NCI-H2196 (cell line): Measurements from ENCODE around the gene CCR8.

Experiments
- DNase-seq: peaks from one replicate; lab custom pipeline; 2025; ENCODE audit not compliant: unreplicated experiment; lab: John Stamatoyannopoulos, UW

The CCR8 gene, protein sequence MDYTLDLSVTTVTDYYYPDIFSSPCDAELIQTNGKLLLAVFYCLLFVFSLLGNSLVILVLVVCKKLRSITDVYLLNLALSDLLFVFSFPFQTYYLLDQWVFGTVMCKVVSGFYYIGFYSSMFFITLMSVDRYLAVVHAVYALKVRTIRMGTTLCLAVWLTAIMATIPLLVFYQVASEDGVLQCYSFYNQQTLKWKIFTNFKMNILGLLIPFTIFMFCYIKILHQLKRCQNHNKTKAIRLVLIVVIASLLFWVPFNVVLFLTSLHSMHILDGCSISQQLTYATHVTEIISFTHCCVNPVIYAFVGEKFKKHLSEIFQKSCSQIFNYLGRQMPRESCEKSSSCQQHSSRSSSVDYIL

DNA sequence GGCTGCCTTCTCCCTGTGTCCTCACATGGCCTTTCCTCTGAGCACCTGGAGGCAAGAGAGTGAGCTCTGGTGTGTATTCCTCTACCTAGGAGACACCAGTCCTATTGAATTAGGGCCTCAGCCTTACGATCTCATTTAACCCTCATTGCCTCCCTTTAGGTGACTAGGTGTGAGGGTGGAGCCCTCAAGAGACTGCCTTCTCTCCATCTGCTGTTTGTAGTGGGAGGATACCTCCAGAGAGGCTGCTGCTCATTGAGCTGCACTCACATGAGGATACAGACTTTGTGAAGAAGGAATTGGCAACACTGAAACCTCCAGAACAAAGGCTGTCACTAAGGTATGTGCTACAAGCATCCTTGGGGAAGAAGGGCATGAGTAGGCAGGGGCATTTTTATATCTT lies at the start of gene CCR8:
CCR8 (plus strand) TSS at position 217 of the 400 bp plus-strand sequence. CDS start 2,623 bp downstream, outside the sequence.
- peak; percentile 21 for DNase-seq

DNA sequence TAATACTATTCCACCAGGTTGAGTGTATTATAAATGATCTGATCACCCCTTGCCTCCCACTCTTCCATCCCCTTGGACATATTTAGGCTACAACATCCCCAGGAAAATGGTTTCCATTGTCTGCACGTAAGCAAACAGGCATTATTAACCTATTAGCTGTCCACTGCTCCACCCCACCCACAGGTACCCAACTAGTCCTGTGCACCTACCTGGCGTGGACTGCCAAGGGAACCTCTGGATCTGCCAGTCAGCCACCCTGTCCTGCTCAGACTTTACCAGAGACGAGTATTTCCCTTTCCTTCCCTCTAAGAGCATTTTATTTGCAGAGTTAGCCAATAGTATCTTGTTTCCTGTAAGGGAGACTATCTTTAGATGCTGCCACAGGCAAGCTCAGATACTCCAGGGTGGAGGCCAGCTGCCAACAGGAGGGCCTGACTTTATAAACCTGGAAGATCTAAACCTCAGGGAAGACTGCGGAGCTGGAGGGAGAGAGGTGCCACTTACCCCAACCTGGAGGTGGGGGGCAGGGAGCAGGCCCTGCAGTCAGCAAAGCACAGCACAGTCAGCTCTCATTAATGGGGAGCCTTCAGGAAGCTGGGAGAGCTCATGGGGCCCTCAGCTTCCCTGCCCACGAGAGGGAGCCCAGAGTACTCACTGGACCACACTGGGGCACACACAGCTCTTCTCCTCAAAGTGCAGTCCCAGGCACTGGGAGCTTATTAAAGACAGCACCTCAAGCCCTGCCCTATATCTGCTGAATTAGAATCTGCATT lies 49.6 kb upstream of the CCR8 start, which contains the start of gene CX3CR1:
CX3CR1 (minus strand) TSS at position 292 of the 773 bp plus-strand sequence. CDS start 13,527 bp downstream, outside the sequence.
- peak; percentile 5 for DNase-seq

DNA sequence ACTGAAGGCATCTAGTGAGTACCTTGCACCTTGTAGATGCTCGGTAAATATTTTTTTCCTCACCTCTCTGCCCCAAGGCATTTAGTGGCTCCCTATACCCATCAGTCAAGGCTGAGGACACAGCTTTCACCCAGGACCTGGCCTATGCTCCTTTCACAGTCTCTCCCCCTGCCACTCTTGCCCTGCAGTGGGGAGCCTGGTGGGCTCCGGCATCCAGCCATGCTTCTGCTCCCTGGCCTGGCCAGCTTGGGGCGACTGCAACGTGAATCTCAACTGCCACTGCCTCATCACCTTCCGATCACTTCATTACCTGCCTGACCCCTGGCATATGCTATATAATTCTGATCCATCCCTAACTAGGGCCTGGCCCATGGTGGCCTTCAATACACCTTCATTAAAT lies 48.9 kb upstream of the CCR8 start:
- no peak for DNase-seq

DNA sequence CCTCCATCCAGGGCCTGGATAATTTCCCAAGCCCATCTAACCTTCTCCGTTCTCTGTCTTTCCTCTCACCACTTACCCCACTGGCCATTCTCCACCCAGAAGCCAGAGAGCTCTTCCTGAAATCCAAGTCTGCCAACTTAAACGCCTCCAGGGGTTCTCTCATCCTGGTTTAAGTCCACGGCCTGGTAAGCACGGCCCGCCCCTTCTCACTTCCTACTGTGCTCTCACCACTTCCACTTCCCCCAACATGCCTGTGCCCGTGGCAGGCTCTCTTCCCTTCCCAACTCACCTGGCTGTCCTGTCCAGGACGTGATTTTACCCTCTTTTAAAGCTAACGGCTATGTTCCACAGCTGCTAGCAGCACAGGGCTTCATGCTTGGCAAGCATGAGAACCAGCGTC lies 48.0 kb upstream of the CCR8 start:
- DNase-seq = no peak

DNA sequence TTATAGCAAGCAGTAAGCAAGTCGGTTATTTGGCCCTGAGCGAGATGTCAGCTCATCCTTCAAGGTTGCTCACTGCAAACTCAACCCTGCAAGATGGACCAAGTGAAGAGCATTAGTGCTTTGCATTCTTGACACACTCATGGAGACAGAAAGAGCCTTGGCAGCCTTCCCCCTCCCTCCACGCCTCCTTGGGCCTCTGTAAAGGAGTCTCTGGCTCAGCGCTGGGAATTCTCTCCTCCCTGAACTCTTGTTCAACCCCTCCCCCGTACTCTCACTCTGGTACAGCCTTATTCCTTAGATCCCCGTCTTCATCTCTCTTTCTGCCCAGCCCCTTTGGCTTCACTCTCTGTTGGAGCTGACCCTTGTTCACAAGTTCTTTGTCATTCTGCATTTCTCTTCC lies 47.5 kb upstream of the CCR8 start:
- no peak for DNase-seq

DNA sequence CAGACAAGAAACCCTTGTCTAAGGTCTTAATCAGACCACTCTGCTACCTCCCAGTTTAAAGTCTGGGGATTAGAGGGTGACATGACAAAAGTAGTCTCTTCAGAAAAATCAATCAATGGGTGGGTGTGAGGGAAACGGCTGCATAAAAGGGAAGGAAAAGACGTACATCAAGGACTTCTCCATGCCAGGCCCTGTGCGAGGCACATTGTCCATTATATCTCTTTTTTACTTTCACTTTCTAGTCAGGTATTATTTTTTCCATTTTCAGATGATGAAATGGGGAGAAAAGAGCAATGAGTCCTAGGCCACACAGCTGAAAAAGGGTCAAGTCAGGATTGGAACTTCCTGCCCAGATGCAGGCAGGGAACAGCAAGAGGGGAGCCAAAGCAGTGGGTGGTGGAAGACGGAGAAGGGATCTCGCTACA lies 45.0 kb upstream of the CCR8 start:
- DNase-seq = no peak

DNA sequence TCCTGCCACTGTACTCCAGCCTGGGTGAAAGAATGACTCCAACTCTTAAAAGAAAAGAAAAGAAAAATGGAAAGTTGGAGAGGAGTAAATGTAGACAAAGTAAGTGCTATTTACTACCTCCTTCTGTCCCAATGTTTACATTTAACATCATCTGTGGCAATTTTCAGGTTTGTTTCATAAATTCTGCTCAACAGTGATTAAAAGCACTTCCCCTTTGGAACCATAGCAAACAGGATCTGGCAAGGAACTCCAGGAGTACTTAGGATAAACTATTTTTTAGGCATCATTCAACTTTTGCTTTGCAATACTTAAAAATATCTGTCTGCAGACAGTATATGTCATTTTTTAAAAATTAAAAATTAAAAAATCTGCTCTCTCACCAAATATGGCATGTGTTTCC lies 44.2 kb upstream of the CCR8 start:
- no peak for DNase-seq

DNA sequence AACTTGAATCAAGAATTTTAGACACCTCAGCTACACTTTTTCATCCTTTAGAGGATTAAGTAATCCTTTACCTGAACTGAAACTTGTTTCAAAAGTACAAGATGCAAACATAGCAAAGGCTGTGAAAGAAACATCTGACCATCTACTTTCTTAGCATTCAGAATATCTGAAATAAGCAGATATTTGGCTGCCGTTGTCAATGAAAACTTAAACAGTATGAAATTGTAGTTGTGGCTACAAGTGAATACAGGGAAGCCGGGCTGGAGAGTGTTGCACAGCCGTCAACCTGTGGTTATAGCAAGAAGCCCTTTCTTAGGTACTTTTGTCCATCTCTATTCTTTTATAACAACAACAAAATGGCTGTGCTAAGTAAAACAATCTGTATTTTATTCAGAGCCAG lies 42.7 kb upstream of the CCR8 start:
- no peak for DNase-seq

DNA sequence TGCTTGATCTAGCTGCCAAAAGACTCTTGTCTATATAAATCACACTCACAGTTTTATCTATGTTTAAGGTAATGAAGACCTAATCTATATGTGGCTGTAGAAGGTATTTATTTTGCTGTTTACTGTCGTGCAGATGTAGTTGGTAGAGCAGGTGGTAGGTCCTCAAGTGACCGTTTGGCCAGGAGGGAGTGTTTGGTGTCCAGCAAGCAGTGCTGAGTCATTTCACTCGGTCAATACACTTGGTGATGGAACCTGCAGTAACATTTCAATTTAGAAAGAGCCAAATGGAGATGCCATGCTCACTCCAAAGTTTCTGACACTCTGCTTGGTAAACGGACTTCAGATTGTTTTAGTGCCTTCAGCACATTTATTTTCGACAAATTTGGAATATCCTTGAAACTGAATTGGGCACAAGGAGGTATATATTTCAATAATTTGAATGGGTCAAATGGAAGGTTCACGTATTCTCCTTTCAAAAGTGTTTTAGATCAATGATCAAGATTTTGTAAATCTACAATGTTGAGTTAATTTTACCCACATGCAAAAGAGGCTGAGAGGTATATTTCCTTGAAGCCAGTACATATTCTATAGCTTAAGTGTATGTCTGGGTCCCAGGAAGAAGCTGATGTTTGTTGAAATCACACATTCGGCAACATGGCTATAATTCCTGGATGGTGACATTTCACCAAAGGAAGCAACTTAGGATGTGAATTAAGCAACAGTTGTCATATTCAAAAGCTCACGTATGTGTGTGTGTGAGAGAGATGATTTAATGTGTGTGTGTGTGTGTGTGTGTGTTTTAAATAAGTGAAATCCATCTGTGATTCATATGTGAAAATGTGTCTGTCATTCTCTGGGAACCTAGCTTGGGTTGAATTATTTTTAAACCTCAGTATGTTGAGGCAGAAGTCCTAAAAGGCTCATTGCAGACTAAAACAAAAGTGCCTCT lies 42.0 kb upstream of the CCR8 start:
- DNase-seq = peak; percentile 15

DNA sequence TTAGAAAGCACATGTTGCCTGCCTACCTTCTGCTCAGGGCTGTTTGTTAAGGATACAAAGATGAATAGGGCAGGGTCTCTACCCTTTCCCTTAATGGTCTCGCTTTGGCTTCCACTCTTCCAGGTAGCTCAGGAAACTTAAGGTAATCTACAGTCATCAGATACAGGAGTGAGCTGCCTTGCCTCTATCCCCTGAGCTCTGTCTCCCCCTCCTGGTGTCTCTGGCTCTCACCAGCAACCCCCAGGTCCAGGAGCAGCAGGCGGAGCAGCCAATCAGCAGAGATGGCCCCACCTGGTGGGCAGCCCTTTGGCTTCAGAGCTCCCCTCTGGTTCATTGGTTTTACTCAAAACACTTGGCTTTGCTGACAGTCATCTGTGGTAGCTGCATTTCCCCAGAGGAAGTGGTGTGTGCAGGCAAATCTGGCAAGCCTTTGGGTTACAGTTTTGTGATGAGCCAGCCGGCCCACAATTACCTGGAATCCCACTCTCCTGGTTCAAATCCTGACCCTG lies 41.2 kb upstream of the CCR8 start:
- DNase-seq = peak; percentile 63

DNA sequence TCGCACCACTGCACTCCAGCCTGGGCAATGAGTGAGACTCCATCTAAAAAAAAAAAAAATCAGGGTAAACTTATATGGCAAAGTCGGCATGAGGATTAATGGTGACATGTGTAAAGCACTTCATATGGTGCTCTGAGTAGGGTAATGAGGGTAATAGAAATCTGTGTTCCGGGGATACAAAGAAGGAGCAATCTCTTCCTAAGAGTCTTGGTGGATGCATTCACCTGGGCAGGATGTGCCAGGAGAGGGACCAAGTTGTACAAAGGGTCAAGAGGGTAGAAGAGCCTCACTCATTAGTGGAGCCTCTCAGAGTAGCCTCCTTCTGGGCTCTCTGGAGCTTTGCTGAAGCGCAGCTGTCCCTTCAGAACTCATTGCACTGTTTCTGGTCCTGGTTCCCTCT lies 40.4 kb upstream of the CCR8 start:
- DNase-seq = no peak

DNA sequence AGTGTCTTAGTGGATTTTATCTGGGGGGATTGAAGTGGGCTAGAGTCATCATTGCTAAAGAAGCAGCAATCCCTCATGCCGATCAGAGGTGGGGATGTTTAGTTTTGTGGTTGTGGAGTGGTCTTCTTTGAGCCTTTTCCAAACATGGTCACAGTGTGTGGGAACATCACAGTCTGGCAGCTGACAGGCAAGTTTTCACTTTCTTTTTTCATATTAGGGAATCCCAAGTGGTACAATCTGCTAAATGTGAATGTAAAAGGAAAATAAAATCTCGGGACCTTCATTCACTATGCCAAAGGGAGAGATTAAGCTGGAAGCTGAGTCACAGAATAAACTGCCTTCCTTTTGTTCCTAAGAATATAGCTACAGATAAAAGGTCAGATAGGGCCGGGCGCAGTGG lies 39.3 kb upstream of the CCR8 start:
- DNase-seq = no peak

DNA sequence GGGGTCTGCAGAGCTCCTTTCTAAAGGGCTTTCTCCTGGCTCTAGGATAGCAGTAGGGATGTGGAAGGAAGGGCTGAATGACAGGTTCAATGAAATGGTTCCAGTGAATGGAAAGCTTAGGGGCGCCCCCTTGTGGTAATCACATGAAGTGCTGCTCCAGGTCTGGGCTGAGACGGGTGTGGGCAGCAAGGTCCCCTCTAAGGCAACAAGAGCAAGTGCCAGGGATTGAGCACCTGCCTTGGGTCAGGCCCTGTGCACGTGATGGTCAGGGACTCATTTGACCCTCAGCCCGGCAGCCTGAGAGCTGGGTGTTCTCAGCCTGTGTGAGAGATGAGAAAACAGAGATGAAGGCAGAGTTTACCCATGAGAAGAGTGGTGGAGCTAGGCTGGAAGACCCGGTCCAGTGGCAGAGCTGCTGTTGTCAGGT lies 37.6 kb upstream of the CCR8 start:
- DNase-seq = peak; percentile 48

DNA sequence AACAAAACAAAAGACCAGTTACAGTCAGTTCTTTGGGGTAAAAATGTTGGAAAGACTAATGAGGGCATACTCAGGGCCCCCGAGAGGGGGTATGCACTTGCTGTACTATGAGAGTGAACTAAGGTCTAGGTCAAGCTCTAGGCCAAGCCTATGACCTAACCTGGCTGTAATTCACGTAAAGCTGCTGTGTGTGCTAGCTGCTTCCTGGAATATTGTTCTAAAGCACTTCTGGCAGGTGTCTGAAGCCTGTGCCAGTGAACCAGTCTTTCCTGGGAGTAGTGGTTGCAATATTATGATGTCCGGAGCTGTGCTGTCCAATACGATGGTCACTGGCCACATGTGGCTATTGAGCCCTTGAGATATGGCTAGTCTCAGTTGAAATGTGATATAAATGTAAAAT lies 36.5 kb upstream of the CCR8 start:
- DNase-seq = peak; percentile 35

DNA sequence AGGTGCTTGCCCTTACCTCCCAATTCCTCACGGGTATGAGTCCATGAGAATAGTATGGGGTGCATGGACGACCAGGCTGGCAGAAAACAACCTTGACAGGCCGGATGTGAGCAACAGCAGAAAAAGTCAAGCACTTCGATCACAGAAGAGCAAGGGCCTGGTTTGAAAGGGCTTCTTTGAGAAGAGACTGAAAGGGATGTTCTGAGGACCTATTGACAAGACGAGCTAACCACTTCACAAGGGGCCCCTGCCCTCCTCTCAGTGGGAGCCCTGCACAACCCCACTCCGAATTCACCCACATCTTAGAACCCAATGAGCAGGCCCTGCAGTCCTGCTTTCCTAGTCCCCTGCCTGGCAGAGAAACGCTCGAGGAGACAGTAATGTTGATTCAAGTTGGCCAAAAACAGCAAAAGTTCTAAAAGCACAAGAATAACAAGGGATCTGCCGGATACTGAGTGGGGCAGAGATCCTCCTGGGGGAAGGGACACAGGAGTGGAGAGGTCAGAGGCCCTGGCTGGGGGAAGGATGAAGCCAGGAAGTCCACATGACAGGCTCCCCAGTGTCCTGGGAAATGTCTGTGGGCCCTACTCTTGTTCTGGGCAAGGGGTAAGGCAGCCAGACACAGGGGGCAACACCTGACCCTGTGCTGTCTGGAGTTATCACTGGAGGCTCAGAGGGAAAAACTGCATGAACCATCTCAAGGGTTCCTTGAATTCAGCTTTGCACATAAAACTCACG lies 34.9 kb upstream of the CCR8 start:
- no peak for DNase-seq

DNA sequence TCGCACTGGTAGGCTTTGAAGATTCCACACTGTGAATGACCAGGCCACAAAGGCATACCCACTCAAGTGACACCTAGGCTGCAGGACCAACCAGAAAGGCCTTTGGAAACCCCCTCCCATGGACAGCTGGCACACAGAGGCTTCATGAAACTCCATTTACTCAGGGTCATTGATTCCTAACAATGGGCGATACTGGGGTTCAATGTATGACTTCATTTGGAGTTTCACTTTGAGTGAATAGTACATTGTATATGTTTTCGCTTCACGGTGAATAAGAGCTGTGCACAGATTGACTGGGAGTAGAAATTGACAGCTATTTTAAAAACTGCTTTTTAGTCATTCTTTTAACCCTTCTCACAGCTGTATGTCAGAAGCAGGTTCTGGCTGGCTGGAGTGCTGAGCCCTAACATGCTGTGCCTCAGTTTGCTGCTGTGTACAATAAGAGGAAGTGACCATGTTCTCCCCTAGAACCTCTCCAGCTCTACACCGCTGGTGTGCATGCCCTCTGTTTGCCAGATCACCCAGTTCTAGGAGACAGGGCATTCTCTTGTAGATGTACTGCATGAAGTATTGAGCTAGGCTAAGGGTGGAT lies 34.2 kb upstream of the CCR8 start:
- DNase-seq = no peak

DNA sequence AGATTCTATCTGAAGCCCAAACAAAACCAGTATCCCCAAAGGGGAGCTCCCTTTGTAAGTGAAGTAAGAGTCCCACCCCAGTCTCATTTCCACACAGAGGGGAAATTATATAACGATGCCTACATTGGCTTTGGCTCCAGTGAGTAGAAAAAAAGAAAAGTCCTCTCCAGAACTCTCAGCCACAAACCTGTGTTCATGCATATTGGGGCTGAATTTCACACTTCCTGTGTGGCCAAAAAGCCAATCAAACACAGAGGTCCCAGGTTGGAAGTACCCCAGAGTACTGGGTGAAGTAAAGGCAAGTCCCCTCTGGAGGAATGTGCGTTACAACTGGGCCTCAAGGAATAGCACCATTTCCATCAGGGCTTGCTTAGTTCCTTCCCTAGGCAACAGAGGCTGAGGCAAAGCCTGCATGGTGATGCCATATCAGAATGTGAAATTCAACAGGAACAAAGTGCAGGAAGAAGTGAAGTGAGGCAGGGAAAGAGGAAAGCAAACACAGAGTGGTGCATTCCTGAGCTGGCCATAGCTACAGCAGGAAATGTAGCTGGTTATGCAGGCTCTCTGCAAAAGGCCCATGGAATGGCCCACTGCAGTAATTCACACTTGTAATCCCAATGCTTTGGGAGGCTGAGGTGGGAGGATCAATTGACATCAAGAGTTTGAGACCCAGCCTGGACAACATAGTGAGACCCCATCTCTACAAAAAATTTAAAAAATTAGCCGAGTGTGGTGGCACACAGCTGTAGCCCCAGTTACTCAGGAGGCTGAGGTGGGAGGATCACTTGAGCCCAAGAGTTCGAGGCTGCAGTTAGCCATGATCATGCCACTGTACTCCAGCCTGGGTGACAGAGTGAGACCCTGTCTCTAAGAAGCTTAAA lies 33.1 kb upstream of the CCR8 start:
- DNase-seq = no peak

DNA sequence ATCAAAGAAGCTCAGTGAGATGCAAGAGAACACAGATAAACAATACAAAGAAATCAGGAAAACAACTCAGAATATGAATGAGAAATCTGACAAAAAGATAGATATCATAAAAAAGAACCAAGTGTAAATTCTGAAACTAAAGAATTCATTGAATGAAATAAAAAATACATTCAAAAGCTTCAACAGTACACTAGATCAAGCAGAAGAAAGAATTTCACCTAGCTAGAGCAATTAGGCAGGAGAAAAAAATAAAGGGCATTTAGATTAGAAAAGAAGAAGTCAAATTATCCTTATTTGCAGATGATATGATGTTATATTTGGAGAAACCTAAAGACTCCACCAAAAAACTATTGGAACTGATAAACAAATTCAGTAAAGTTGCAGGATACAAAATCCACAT lies 30.2 kb upstream of the CCR8 start:
- no peak for DNase-seq

DNA sequence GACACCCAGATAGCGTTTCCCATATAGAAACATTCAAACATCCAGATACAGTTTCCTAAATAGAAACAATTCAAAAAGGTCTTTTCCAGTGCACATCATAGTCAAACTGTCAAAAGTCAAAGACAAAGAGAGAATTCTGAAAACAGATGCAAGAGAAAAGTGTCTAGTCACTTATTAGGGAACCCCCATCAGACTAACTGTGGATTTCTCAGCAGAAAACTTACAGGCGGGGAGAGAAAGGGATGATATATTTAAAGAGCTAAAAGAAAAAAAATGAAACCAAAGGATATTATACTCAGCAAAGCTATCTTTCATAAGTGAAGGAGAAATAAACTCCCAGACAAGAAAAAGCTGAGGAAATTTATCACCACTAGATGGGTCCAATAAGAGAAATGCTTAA lies 27.3 kb upstream of the CCR8 start:
- DNase-seq = no peak
